HCT116 (cell line): ENCODE results near the gene RNASEH2A. TPM values are rescaled to one million over a fixed set of nuclear protein-coding genes. Genes with fewer than 3 reads are reported as not detected.

Source experiments
- ATAC-seq: fragments of 200-7000 bp; cut with Tn5 transposase; 2 replicates; pipeline ENCODE4 v1.9.1; 2020; ENCODE audit warnings: mild to moderate bottlenecking, moderate library complexity
- BruUV-seq: library from RNA; stranded (reverse); fragments of 400-500 nt; replicated peaks from 2 replicates; lab custom pipeline; 2021; lab: Mats Ljungman, UMichigan
- CTCF ChIA-PET: fragments of 300-600 bp; sonication (Branson Sonifier 250); formaldehyde crosslinking; loops from one replicate; lab custom pipeline; 2021; ENCODE audit warnings: antibody characterized with exemption; lab: Charles Lee
- POLR2A ChIA-PET: fragments of 300-600, 350-600 bp; sonication (Branson Sonifier 250); formaldehyde crosslinking; loops from one replicate; lab custom pipeline; 2021; ENCODE audit warnings: antibody characterized with exemption; lab: Charles Lee
- RAD21 ChIA-PET, 2 experiments: fragments of 300-600 bp; sonication (Branson Sonifier 250); formaldehyde crosslinking; loops; one replicate each; lab custom pipeline; 2023; ENCODE audit warnings: low total read pairs in 2 of 2; ENCODE audit not compliant: uncharacterized antibody in 2 of 2, unreplicated experiment in 2 of 2, low non-redundant PET in 1 of 2; lab: Charles Lee
- DNase-seq: peaks from one replicate; pipeline ENCODE4 v3.0.0-alpha.2; 2010; ENCODE audit warnings: low read depth, low spot score
- H2AFZ ChIP-seq: fragments of 200-600 bp; shearing (Covaris generic), sonication (generic); 2 replicates; pipeline ENCODE4 v1.6.1; 2017; ENCODE audit warnings: low read depth, mixed run types, mixed read lengths, antibody characterized with exemption, low read length; ENCODE audit not compliant: poor library complexity, severe bottlenecking
- H3K27ac ChIP-seq: 2 replicates; pipeline ENCODE4 v1.5.1; 2012; ENCODE audit warnings: low read depth, low read length
- H3K27me3 ChIP-seq: fragments of 200-600 bp; sonication (generic); 2 replicates; pipeline ENCODE4 v1.6.1; 2016; ENCODE audit warnings: mixed run types, low read length, mixed read lengths; ENCODE audit not compliant: insufficient read depth
- H3K36me3 ChIP-seq, 2 experiments: fragments of 200-500 bp in 1 of 2; fragments of 200-600 bp in 1 of 2; sonication (Bioruptor generic) in 1 of 2; sonication (generic) in 1 of 2; 2 replicates each; pipeline versions ENCODE4 v1.5.1 to v1.6.1; 2014 to 2016; ENCODE audit warnings: low read length in 2 of 2, inconsistent platforms in 1 of 2, mixed read lengths in 1 of 2, mixed run types in 1 of 2; ENCODE audit not compliant: insufficient read depth in 2 of 2, control insufficient read depth in 1 of 2
- H3K4me1 ChIP-seq, 2 experiments: fragments of 200-600 bp in 1 of 2; sonication (generic) in 1 of 2; 2 replicates each; pipeline versions ENCODE4 v1.5.1 to v1.6.1; 2012 to 2017; ENCODE audit warnings: low read length in 2 of 2, inconsistent platforms in 1 of 2, mild to moderate bottlenecking in 1 of 2, mixed read lengths in 1 of 2, mixed run types in 1 of 2, moderate library complexity in 1 of 2; ENCODE audit not compliant: insufficient read depth in 2 of 2, control insufficient read depth in 1 of 2
- H3K4me2 ChIP-seq: fragments of 200-600 bp; sonication (generic); 2 replicates; pipeline ENCODE4 v1.6.1; 2017; ENCODE audit warnings: mixed run types, low read length, mixed read lengths
- H3K4me3 ChIP-seq, 2 experiments: fragments of 200-600 bp in 1 of 2; sonication (generic) in 1 of 2; replicated peaks in 1 of 2; 2 replicates each; pipeline ENCODE4 v1.5.1; 2011 to 2016; ENCODE audit warnings: low read length in 2 of 2, control low read depth in 1 of 2, low read depth in 1 of 2, mild to moderate bottlenecking in 1 of 2, mixed read lengths in 1 of 2, mixed run types in 1 of 2
- H3K79me2 ChIP-seq: fragments of 200-600 bp; sonication (generic); 2 replicates; pipeline ENCODE4 v1.6.1; 2017; ENCODE audit warnings: mild to moderate bottlenecking, mixed run types, low read length, moderate library complexity, mixed read lengths; ENCODE audit not compliant: insufficient read depth
- H3K9ac ChIP-seq: fragments of 200-600 bp; sonication (generic); 2 replicates; pipeline ENCODE4 v1.6.1; 2016; ENCODE audit warnings: low read length, mixed read lengths
- H3K9me2 ChIP-seq: fragments of 200-600 bp; sonication (generic), shearing (Covaris generic); 2 replicates; pipeline ENCODE4 v1.6.1; 2017; ENCODE audit warnings: mixed run types, mild to moderate bottlenecking, moderate library complexity; ENCODE audit not compliant: insufficient read depth
- H3K9me3 ChIP-seq, 2 experiments: fragments of 200-500 bp in 1 of 2; fragments of 200-600 bp in 1 of 2; sonication (Bioruptor generic) in 1 of 2; sonication (generic) in 1 of 2; 2 replicates each; pipeline ENCODE4 v1.6.1; 2014 to 2017; ENCODE audit warnings: low read length in 2 of 2, mixed read lengths in 2 of 2, inconsistent platforms in 1 of 2, low read depth in 1 of 2, mild to moderate bottlenecking in 1 of 2, mixed run types in 1 of 2, moderate library complexity in 1 of 2; ENCODE audit not compliant: control insufficient read depth in 1 of 2, insufficient read depth in 1 of 2
- H4K20me1 ChIP-seq: fragments of 200-600 bp; sonication (generic), shearing (Covaris generic); 2 replicates; pipeline ENCODE4 v1.6.1; 2017; ENCODE audit warnings: mixed run types, mild to moderate bottlenecking, moderate library complexity; ENCODE audit not compliant: insufficient read depth
- CEBPB ChIP-seq: IDR thresholded peaks from 2 replicates; pipeline ENCODE4 v1.6.1; 2012; ENCODE audit warnings: low read depth
- CTCF ChIP-seq, 3 experiments: fragments of 200-600 bp in 1 of 3; sonication (generic) in 1 of 3; IDR thresholded peaks in 2 of 3; conservative IDR thresholded peaks in 1 of 3; 2 replicates each; pipeline ENCODE4 v1.5.1; 2012 to 2017; ENCODE audit warnings: low read depth in 2 of 3, low read length in 2 of 3, antibody characterized with exemption in 1 of 3, borderline replicate concordance in 1 of 3, control low read depth in 1 of 3, mild to moderate bottlenecking in 1 of 3, mixed read lengths in 1 of 3, mixed run types in 1 of 3, moderate library complexity in 1 of 3; ENCODE audit not compliant: insufficient read depth in 1 of 3
- EGR1 ChIP-seq: IDR thresholded peaks from 2 replicates; pipeline ENCODE4 v1.6.1; 2012; ENCODE audit warnings: low read depth
- EZH2 ChIP-seq: fragments of 200-600 bp; sonication (generic); IDR thresholded peaks from 2 replicates; pipeline ENCODE4 v1.6.1; 2017; ENCODE audit warnings: antibody characterized with exemption, mixed run types
- EZH2phosphoT487 ChIP-seq: fragments of 200-600 bp; IDR thresholded peaks from 2 replicates; pipeline ENCODE4 v1.6.1; 2018; ENCODE audit warnings: antibody characterized with exemption, borderline replicate concordance
- JUND ChIP-seq: IDR thresholded peaks from 2 replicates; pipeline ENCODE4 v1.6.1; 2012
- POLR2A ChIP-seq: IDR thresholded peaks from 2 replicates; pipeline ENCODE4 v1.7.0; 2011; ENCODE audit warnings: borderline replicate concordance; ENCODE audit not compliant: insufficient read depth, insufficient read length; ENCODE audit errors: extremely low read depth
- REST ChIP-seq: IDR thresholded peaks from 2 replicates; pipeline ENCODE4 v1.6.1; 2012; ENCODE audit warnings: low read depth
- SP1 ChIP-seq: IDR thresholded peaks from 2 replicates; pipeline ENCODE4 v1.6.1; 2012; ENCODE audit warnings: low read depth
- SRF ChIP-seq: IDR thresholded peaks from 2 replicates; pipeline ENCODE4 v1.6.1; 2012; ENCODE audit warnings: low read depth
- YY1 ChIP-seq: IDR thresholded peaks from 2 replicates; pipeline ENCODE4 v1.6.1; 2011; ENCODE audit warnings: low read length, low read depth, moderate library complexity, mild to moderate bottlenecking; ENCODE audit not compliant: insufficient replicate concordance; ENCODE audit errors: extremely low read depth
- ZFX ChIP-seq: fragments of 450-650 bp; IDR thresholded peaks from 2 replicates; pipeline ENCODE4 v1.6.1; 2017
- intact Hi-C: fragments of 100-400 bp; cut with micrococcal nuclease; formaldehyde crosslinking; loops from 2 replicates; pipeline ENCODE4 v1.10.0; 2022
- total RNA-seq: library from RNA; stranded (reverse); gene quantifications from one replicate; pipeline ENCODE4 v1.2.1, GENCODE V29; 2021; ENCODE audit not compliant: unreplicated experiment
- TF ChIP-seq, protein P1 (sequence below): IDR thresholded peaks from 2 replicates; pipeline ENCODE4 v1.6.1; 2012

The RNASEH2A gene
- total RNA-seq, 1 experiment from 2014 or later: 54.5 TPM

- Histone ChIP-seq H2AFZ (no peak overlapping the region), H3K4me1 (peaks cover 20 to 42% of the 10 kb centered on the region in 2 experiments; a peak in 3 of 4 replicates), H3K4me3 (no peak overlapping the region), H3K36me3 (peaks cover 8 to 20% of the 10 kb centered on the region in 2 experiments; a peak in 3 of 4 replicates)
- ChIA-PET RAD21 (no interaction called here), CTCF (no interaction called here), POLR2A (no interaction called here)
- TF ChIP-seq YY1 (no peak), EZH2 (no peak), JUND (no peak), CTCF (IDR thresholded peaks at IDR 0.05 in 2 of 3, conservative IDR thresholded peaks at IDR 0.05 in 1 of 3; ENCODE audit: borderline replicate concordance in 1 of 3, insufficient read depth in 1 of 3, low read depth in 2 of 3, low read length in 2 of 3) (no peak)
- TF ChIP-seq, all 23 proteins: peak for 0
- no TSS peak for BruUV-seq
- Histone ChIP-seq H3K9ac (no peak overlapping the region), H3K79me2 (peaks cover 35% of the 10 kb centered on the region), H3K9me3 (no peaks in the 10 kb centered on the region), H3K9me2 (no peaks in the 10 kb centered on the region), H3K4me2 (no peak overlapping the region), H4K20me1 (no peaks in the 10 kb centered on the region), H3K27ac (no peak overlapping the region), H3K27me3 (no peaks in the 10 kb centered on the region)
- intact Hi-C loops: loop anchor here (5.0 kb wide), 1 partner anchor 33 kb away; the partner anchor contains the start of gene MAST1
- ATAC-seq (no peak), DNase-seq (no peak)
These were observed 2.3 kb upstream of the RNASEH2A start for GRCh38 chr19:12804051-12804450.

DNA sequence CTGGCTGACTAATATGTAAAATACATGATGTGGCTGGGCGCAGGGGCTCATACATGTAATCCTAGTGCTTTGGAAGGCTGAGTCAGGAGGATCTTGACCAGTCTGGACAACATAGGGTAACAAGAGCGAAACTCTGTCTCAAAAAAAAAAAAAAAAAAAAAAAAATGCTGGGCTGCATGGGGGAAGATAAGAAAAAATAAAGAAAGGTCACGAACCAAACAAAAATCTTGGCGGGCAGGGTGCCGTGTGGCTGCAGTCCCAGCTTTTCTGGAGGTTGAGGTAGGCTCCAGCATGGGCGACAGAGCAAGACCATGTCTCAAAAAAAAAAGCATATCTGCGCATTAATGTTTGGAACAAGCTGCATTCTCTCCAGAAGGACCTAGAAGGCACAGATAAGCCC is 8.7 kb downstream of the RNASEH2A start:
- no peaks in the 10 kb centered on the region for H3K27me3 ChIP-seq
- no peaks in the 10 kb centered on the region for H3K9me3 ChIP-seq
- no peak overlapping the region for H3K4me2 ChIP-seq
- ChIA-PET CTCF (no interaction called here), RAD21 (no interaction called here), POLR2A (interaction anchor here (0.5 kb wide), 1 partner anchor 118 kb away, joined by 3 read pairs; no protein-coding TSS in a partner anchor)
- ATAC-seq: no peak
- BruUV-seq: no TSS peak
- no peak overlapping the region for H2AFZ ChIP-seq
- H3K36me3 ChIP-seq: peaks cover 2% of the 10 kb centered on the region in 2 experiments; a peak in 3 of 4 replicates
- no peak for TF ChIP-seq SP1
- TF ChIP-seq REST: no peak
- TF ChIP-seq EGR1: no peak
- TF ChIP-seq, protein P1, sequence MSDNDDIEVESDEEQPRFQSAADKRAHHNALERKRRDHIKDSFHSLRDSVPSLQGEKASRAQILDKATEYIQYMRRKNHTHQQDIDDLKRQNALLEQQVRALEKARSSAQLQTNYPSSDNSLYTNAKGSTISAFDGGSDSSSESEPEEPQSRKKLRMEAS: no peak
- TF ChIP-seq EZH2phosphoT487: no peak
- TF ChIP-seq POLR2A: no peak
- no peak for TF ChIP-seq SRF
- TF ChIP-seq CEBPB: no peak
- TF ChIP-seq ZFX: no peak
- H3K4me3 ChIP-seq: no peak overlapping the region
- H3K27ac ChIP-seq: no peak overlapping the region
- H3K79me2 ChIP-seq: no peaks in the 10 kb centered on the region
- no peaks in the 10 kb centered on the region for H4K20me1 ChIP-seq
- no peaks in the 10 kb centered on the region for H3K4me1 ChIP-seq
- no peaks in the 10 kb centered on the region for H3K9me2 ChIP-seq
- no peak for DNase-seq
- intact Hi-C loops: no loop called here
- H3K9ac ChIP-seq: no peak overlapping the region
